22Rv1 (cell line): Measurements from ENCODE around the gene TBC1D2.

Experiments used
- ZFX ChIP-seq: fragments of 450-650 bp; IDR thresholded peaks from 2 replicates; pipeline ENCODE4 v1.6.1; 2017; ENCODE audit warnings: antibody characterized with exemption, borderline replicate concordance
- TF ChIP-seq, protein P1 (sequence below): fragments of 450-650 bp; IDR thresholded peaks from 2 replicates; pipeline ENCODE4 v1.5.1; 2017; ENCODE audit warnings: mild to moderate bottlenecking

- TF ChIP-seq, protein P1, sequence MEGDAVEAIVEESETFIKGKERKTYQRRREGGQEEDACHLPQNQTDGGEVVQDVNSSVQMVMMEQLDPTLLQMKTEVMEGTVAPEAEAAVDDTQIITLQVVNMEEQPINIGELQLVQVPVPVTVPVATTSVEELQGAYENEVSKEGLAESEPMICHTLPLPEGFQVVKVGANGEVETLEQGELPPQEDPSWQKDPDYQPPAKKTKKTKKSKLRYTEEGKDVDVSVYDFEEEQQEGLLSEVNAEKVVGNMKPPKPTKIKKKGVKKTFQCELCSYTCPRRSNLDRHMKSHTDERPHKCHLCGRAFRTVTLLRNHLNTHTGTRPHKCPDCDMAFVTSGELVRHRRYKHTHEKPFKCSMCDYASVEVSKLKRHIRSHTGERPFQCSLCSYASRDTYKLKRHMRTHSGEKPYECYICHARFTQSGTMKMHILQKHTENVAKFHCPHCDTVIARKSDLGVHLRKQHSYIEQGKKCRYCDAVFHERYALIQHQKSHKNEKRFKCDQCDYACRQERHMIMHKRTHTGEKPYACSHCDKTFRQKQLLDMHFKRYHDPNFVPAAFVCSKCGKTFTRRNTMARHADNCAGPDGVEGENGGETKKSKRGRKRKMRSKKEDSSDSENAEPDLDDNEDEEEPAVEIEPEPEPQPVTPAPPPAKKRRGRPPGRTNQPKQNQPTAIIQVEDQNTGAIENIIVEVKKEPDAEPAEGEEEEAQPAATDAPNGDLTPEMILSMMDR: no peak
- TF ChIP-seq ZFX: no peak
Measured at GRCh38 chr9:98185611-98186171, 69.8 kb downstream of the TBC1D2 start.
